ENCODE results near the gene MESP2.

DNA sequence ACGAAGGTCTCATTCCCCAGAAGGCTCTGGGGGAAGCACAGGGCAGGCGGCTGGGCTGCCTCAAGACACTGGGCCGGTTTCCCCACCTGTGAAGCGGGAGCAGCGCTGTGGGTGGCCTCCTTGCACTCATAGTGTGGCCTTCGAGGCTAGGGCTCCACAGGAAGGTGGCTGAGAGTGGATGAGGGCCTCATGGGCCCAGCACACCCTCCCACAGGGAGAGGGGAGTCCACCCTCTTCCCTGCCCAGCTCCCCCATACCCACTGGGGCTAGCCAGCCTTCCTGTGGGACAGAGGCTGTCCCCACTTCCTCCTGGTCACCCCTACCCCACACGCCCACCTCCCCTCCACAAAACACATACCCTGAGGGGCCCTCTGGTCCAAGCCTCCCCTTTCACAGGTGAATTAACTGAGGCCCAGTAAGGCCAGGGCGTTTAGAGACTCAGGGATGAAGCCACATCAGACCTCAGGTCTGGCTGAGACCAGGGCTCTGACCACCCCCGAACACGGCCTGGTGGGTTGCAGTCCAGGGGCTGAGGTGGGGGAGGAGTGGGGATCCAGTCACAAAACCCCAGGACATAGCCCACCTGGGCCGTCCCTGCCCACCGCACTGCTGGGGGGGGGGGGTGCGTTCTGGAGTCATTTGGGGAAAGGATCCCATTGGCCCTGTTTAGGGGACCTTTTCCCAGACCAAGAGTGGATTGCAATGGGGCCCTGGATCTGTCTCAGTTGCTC is 37.4 kb downstream of the MESP2 start:
- no peak for TF ChIP-seq AKAP8 (CRISPR knock-in tag; IDR thresholded peaks at IDR 0.05)
- no peak for TF ChIP-seq GATAD1 (CRISPR knock-in tag; IDR thresholded peaks at IDR 0.05)
- no peak for TF ChIP-seq CBX2 (IDR thresholded peaks at IDR 0.05; ENCODE audit: low read depth, low read length)
- no peak for TF ChIP-seq CBX2 (CRISPR knock-in tag; IDR thresholded peaks at IDR 0.05; ENCODE audit: low read depth)
- TF ChIP-seq ZNF431 (CRISPR knock-in tag; IDR thresholded peaks at IDR 0.05; ENCODE audit: borderline replicate concordance, low read depth): no peak
- no peak for TF ChIP-seq PHF21A (CRISPR knock-in tag; IDR thresholded peaks at IDR 0.05)
- TF ChIP-seq CCAR2 (optimal IDR thresholded peaks at IDR 0.05; ENCODE audit: low read depth, low read length): no peak
- no peak for TF ChIP-seq RFX5 (IDR thresholded peaks at IDR 0.05; ENCODE audit: low read depth, low read length)
- TF ChIP-seq MAZ (IDR thresholded peaks at IDR 0.05; ENCODE audit: borderline replicate concordance, low read depth, low read length): no peak
- no peak for TF ChIP-seq MAZ (CRISPR knock-in tag; IDR thresholded peaks at IDR 0.05; ENCODE audit: low read depth)
- TF ChIP-seq, protein P1, sequence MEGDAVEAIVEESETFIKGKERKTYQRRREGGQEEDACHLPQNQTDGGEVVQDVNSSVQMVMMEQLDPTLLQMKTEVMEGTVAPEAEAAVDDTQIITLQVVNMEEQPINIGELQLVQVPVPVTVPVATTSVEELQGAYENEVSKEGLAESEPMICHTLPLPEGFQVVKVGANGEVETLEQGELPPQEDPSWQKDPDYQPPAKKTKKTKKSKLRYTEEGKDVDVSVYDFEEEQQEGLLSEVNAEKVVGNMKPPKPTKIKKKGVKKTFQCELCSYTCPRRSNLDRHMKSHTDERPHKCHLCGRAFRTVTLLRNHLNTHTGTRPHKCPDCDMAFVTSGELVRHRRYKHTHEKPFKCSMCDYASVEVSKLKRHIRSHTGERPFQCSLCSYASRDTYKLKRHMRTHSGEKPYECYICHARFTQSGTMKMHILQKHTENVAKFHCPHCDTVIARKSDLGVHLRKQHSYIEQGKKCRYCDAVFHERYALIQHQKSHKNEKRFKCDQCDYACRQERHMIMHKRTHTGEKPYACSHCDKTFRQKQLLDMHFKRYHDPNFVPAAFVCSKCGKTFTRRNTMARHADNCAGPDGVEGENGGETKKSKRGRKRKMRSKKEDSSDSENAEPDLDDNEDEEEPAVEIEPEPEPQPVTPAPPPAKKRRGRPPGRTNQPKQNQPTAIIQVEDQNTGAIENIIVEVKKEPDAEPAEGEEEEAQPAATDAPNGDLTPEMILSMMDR (CRISPR knock-in tag; IDR thresholded peaks at IDR 0.05): no peak
- no peak for TF ChIP-seq THYN1 (CRISPR knock-in tag; IDR thresholded peaks at IDR 0.05; ENCODE audit: borderline replicate concordance, low read depth)
